ENCODE data around the gene KCNMB2.

KCNMB2 gene

DNA sequence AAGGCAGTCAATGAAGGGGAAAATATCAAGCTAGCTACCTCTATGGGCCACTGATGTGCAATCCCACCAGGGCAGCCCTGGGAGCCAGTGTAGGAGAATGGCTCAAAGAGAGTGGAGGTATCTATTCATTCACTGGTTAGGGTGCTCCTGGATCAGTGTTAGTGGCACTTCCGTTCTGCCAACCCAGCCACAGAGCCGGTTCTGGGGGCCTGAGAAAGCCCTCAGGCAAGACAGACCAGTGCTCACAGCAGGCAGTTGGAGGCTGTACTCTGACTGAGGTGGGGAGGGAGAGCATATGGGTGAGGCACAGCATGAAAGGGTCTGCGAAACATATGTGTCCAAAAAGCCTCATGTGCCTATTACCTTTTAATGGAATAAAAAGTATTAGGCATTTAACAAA, 109.3 kb downstream of the KCNMB2 start:
- DNase-seq (ENCODE audit: low read depth in 1 of 2, low spot score in 1 of 2), result no peak
- Histone ChIP-seq H3K27ac (replicated peaks) (no peak overlapping the region), H3K4me3 (replicated peaks; ENCODE audit: insufficient read depth, low read length) (no peak overlapping the region)

DNA sequence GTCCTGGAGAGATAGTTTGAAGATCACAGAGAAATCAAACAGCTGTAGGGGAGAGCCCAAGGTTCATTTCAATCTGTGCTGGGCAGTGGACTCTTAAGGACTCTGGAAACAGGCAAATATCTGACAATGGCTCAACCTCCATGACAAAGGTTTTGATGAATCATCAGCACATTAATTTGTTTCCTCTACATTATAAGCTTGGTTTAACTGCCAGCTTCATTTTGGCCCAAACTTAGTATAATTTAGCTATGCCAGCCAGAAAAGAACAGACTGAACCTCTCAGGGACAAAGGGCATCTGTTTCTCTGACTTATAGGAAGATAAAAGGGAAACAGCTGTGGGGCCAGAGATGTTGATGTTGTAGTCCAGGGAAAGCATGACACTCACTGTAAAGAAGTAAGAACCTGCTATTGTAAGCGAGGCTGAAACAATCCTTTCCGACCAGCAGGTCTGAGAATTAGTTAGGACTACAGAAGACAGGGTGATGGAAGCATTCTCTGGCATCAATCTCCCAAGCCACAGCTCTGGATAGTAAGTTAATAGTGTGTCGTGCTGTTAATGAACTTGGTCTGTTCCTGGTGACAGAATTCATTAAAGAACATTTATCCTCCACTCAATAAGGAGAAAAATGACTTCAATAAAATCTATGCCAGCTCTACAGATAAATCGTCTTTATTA, 110.1 kb downstream of the KCNMB2 start:
- DNase-seq (ENCODE audit: low read depth in 1 of 2, low spot score in 1 of 2), result no peak
- Histone ChIP-seq H3K27ac (replicated peaks) (no peak overlapping the region), H3K27me3 (ENCODE audit: insufficient read depth, poor library complexity, severe bottlenecking) (no peaks in the 10 kb centered on the region), H3K4me3 (replicated peaks; ENCODE audit: insufficient read depth, low read length) (no peak overlapping the region)
- TF ChIP-seq, protein P1, sequence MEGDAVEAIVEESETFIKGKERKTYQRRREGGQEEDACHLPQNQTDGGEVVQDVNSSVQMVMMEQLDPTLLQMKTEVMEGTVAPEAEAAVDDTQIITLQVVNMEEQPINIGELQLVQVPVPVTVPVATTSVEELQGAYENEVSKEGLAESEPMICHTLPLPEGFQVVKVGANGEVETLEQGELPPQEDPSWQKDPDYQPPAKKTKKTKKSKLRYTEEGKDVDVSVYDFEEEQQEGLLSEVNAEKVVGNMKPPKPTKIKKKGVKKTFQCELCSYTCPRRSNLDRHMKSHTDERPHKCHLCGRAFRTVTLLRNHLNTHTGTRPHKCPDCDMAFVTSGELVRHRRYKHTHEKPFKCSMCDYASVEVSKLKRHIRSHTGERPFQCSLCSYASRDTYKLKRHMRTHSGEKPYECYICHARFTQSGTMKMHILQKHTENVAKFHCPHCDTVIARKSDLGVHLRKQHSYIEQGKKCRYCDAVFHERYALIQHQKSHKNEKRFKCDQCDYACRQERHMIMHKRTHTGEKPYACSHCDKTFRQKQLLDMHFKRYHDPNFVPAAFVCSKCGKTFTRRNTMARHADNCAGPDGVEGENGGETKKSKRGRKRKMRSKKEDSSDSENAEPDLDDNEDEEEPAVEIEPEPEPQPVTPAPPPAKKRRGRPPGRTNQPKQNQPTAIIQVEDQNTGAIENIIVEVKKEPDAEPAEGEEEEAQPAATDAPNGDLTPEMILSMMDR (IDR thresholded peaks at IDR 0.05; ENCODE audit: insufficient read depth, low read length), result no peak
- TF ChIP-seq POLR2AphosphoS5 (IDR thresholded peaks at IDR 0.05; ENCODE audit: low read depth) (no peak), SPI1 (IDR thresholded peaks at IDR 0.05; ENCODE audit: borderline replicate concordance, low read depth) (no peak), GABPA (IDR thresholded peaks at IDR 0.05; ENCODE audit: low read depth) (no peak)
- TF ChIP-seq, protein P2, sequence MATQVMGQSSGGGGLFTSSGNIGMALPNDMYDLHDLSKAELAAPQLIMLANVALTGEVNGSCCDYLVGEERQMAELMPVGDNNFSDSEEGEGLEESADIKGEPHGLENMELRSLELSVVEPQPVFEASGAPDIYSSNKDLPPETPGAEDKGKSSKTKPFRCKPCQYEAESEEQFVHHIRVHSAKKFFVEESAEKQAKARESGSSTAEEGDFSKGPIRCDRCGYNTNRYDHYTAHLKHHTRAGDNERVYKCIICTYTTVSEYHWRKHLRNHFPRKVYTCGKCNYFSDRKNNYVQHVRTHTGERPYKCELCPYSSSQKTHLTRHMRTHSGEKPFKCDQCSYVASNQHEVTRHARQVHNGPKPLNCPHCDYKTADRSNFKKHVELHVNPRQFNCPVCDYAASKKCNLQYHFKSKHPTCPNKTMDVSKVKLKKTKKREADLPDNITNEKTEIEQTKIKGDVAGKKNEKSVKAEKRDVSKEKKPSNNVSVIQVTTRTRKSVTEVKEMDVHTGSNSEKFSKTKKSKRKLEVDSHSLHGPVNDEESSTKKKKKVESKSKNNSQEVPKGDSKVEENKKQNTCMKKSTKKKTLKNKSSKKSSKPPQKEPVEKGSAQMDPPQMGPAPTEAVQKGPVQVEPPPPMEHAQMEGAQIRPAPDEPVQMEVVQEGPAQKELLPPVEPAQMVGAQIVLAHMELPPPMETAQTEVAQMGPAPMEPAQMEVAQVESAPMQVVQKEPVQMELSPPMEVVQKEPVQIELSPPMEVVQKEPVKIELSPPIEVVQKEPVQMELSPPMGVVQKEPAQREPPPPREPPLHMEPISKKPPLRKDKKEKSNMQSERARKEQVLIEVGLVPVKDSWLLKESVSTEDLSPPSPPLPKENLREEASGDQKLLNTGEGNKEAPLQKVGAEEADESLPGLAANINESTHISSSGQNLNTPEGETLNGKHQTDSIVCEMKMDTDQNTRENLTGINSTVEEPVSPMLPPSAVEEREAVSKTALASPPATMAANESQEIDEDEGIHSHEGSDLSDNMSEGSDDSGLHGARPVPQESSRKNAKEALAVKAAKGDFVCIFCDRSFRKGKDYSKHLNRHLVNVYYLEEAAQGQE (IDR thresholded peaks at IDR 0.05; ENCODE audit: insufficient replicate concordance, low read depth), result no peak

More for the DNA sequence above, 109.3 kb downstream of the KCNMB2 start:
- no peaks in the 10 kb centered on the region for H3K27me3 ChIP-seq (ENCODE audit: insufficient read depth, poor library complexity, severe bottlenecking)
- TF ChIP-seq, protein P2 (IDR thresholded peaks at IDR 0.05; ENCODE audit: insufficient replicate concordance, low read depth), result no peak
- no peak for TF ChIP-seq POLR2AphosphoS5 (IDR thresholded peaks at IDR 0.05; ENCODE audit: low read depth)
- TF ChIP-seq, protein P1 (IDR thresholded peaks at IDR 0.05; ENCODE audit: insufficient read depth, low read length), result no peak
- TF ChIP-seq GABPA (IDR thresholded peaks at IDR 0.05; ENCODE audit: low read depth), result no peak
- no peak for TF ChIP-seq SPI1 (IDR thresholded peaks at IDR 0.05; ENCODE audit: borderline replicate concordance, low read depth)

DNA sequence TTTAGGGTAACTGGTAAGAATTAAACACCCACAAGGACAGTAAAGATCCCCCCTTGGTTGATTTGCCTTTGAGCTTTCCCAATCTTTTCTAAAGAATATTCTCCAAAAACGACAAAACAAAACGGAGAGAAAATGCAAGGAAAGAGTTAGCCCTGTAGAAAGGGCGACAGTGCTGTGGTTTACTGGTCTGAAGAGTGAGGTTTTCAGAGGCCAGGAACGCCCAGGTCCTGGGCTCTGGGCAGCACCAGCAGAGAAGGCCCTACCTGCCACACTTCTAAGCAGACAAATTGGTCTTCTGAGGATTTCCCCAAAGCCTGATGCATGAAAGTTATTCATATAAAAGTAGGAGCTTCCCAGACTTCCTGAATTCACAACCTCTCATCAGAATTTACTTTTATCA, 119.3 kb downstream of the KCNMB2 start:
- no peaks in the 10 kb centered on the region for H3K27me3 ChIP-seq (ENCODE audit: insufficient read depth, poor library complexity, severe bottlenecking)
- no peak overlapping the region for H3K27ac ChIP-seq (replicated peaks)
- TF ChIP-seq POLR2AphosphoS5 (IDR thresholded peaks at IDR 0.05; ENCODE audit: low read depth) (no peak), GABPA (IDR thresholded peaks at IDR 0.05; ENCODE audit: low read depth) (no peak), SPI1 (IDR thresholded peaks at IDR 0.05; ENCODE audit: borderline replicate concordance, low read depth) (no peak)
- TF ChIP-seq, protein P2 (IDR thresholded peaks at IDR 0.05; ENCODE audit: insufficient replicate concordance, low read depth), result no peak
- TF ChIP-seq, protein P1 (IDR thresholded peaks at IDR 0.05; ENCODE audit: insufficient read depth, low read length), result no peak
- no peak for DNase-seq (ENCODE audit: low read depth in 1 of 2, low spot score in 1 of 2)
- H3K4me3 ChIP-seq (replicated peaks; ENCODE audit: insufficient read depth, low read length), result no peak overlapping the region

All from HL-60 (cell line).